Measurements from ENCODE around the gene TCF4. TPM values are rescaled to one million over a fixed set of nuclear protein-coding genes. Genes with fewer than 3 reads are reported as not detected.

The TCF4 gene
- total RNA-seq, 2 donors from 2014 or later, result 57.7 to 66.3 TPM

DNA sequence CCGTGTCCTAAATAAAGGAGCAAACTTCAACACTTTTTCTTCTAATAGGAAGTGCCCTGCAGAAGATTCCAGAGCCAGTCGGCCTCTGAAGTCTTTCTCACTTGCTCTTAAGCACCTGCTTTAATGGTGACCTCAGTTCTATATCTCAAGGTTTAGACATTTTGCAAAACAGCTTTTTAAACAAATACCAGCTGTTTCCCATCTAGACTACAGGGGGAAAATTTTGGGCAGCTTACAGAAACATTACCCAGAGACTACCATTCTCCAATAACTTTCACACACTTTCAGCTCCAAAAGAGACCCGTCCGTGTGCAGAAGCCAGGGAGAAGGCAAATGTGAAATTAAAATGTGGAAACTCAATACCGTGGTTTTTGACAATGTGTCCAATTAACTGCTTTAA lies 343.4 kb downstream of the TCF4 start:
- H3K4me3 ChIP-seq, result no peak overlapping the region
- H3K27ac ChIP-seq, result peak overlapping the region; percentile 62 to 81
- H3K4me1 ChIP-seq, result peaks cover 0 to 40% of the 10 kb centered on the region in 2 donors
- TF ChIP-seq, protein P1, sequence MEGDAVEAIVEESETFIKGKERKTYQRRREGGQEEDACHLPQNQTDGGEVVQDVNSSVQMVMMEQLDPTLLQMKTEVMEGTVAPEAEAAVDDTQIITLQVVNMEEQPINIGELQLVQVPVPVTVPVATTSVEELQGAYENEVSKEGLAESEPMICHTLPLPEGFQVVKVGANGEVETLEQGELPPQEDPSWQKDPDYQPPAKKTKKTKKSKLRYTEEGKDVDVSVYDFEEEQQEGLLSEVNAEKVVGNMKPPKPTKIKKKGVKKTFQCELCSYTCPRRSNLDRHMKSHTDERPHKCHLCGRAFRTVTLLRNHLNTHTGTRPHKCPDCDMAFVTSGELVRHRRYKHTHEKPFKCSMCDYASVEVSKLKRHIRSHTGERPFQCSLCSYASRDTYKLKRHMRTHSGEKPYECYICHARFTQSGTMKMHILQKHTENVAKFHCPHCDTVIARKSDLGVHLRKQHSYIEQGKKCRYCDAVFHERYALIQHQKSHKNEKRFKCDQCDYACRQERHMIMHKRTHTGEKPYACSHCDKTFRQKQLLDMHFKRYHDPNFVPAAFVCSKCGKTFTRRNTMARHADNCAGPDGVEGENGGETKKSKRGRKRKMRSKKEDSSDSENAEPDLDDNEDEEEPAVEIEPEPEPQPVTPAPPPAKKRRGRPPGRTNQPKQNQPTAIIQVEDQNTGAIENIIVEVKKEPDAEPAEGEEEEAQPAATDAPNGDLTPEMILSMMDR (IDR thresholded peaks at IDR 0.05), result no peak
- H3K9me3 ChIP-seq, result no peaks in the 10 kb centered on the region
- no peaks in the 10 kb centered on the region for H3K27me3 ChIP-seq
- H3K36me3 ChIP-seq, result no peaks in the 10 kb centered on the region
- no peak for DNase-seq (ENCODE audit: low spot score)

DNA sequence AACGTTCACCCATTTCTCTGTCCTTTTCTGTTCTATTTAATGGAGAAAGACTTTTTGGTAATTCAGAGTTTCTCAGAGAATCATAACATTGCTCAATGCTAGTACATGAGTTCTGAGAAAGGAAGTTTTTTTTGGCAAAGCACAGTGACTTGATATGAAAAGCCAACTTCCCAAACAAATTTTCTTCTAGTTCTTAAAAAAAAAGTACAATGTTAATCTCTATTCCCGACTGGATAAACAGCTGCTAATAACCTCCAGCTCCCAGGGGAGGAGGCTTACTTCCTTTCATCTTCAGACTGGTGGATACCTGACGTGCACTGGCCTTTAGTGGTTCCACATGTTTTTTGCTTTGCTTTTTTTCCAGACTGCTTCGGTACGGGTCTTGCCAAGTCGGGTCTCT lies 344.1 kb downstream of the TCF4 start:
- TF ChIP-seq, protein P1 (IDR thresholded peaks at IDR 0.05), result no peak
- Histone ChIP-seq H3K36me3 (no peaks in the 10 kb centered on the region), H3K27me3 (no peaks in the 10 kb centered on the region), H3K9me3 (no peaks in the 10 kb centered on the region), H3K27ac (peak overlapping the region; percentile 62 to 81), H3K4me3 (no peak overlapping the region), H3K4me1 (peaks cover 0 to 46% of the 10 kb centered on the region in 2 donors)
- DNase-seq (ENCODE audit: low spot score), result no peak

DNA sequence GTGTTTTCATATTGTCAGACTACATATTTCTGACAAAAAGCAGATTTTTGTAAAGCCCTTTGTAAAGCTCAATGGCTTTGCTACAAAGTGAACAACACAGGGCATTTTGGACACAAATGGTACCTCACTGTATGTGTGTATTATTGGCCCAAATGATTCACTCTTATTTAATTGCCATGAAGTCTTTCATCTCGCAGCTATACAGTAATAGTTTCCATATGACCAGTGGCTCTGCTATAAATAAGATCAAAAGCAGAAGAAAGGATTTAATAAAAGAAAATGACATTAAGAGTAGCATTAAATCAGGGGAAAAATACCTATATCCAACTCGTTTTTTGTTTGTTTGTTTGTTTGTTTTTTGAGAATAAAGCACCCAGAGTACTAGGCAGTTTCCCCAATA lies 344.7 kb downstream of the TCF4 start:
- H3K4me3 ChIP-seq, result no peak overlapping the region
- TF ChIP-seq, protein P1 (IDR thresholded peaks at IDR 0.05), result no peak
- H3K4me1 ChIP-seq, result peaks cover 0 to 47% of the 10 kb centered on the region in 2 donors

GRCh38 chr18:55240978-55241377 lies 347.0 kb downstream of the TCF4 start:
- TF ChIP-seq, protein P1 (IDR thresholded peaks at IDR 0.05), result no peak
- Histone ChIP-seq H3K4me1 (peaks cover 0 to 50% of the 10 kb centered on the region in 2 donors), H3K36me3 (no peaks in the 10 kb centered on the region), H3K4me3 (no peak overlapping the region), H3K9me3 (no peaks in the 10 kb centered on the region), H3K27me3 (no peaks in the 10 kb centered on the region), H3K27ac (no peak overlapping the region)
- DNase-seq (ENCODE audit: low spot score), result no peak

More for the DNA sequence above, 344.7 kb downstream of the TCF4 start:
- Histone ChIP-seq H3K27me3 (no peaks in the 10 kb centered on the region), H3K9me3 (no peaks in the 10 kb centered on the region), H3K36me3 (no peaks in the 10 kb centered on the region), H3K27ac (peak overlapping the region; percentile 13 to 81)
- DNase-seq (ENCODE audit: low spot score), result no peak

GRCh38 chr18:55239740-55240139 lies 348.3 kb downstream of the TCF4 start:
- no peak for DNase-seq (ENCODE audit: low spot score)
- Histone ChIP-seq H3K27ac (peak overlapping the region in 1 of 2 donors; percentile 16), H3K4me3 (no peak overlapping the region), H3K27me3 (no peaks in the 10 kb centered on the region), H3K9me3 (no peaks in the 10 kb centered on the region), H3K36me3 (no peaks in the 10 kb centered on the region), H3K4me1 (peaks cover 0 to 50% of the 10 kb centered on the region in 2 donors)
- TF ChIP-seq, protein P1 (IDR thresholded peaks at IDR 0.05), result no peak

- no peak overlapping the region for H3K4me3 ChIP-seq
- H3K9me3 ChIP-seq, result no peaks in the 10 kb centered on the region
- TF ChIP-seq, protein P1 (IDR thresholded peaks at IDR 0.05), result no peak
- DNase-seq (ENCODE audit: low spot score), result no peak
- H3K36me3 ChIP-seq, result peaks cover 3% of the 10 kb centered on the region
- H3K4me1 ChIP-seq, result peaks cover 0 to 43% of the 10 kb centered on the region in 2 donors
- no peaks in the 10 kb centered on the region for H3K27me3 ChIP-seq
- H3K27ac ChIP-seq, result peak overlapping the region in 1 of 2 donors; percentile 7
These were observed 350.3 kb downstream of the TCF4 start for GRCh38 chr18:55237660-55238059.

Measured in right atrium auricular region (tissue), 2 donors.